Stomach smooth muscle (tissue), 2 donors: ENCODE measurements around the gene ALPK1.

Experiments used
- H3K27ac ChIP-seq: one replicate; pipeline ENCODE4 v1.7.0; 2013; ENCODE audit warnings: mild to moderate bottlenecking, low read length, inconsistent platforms
- H3K27me3 ChIP-seq, 2 donors: one replicate each; pipeline ENCODE4 v1.7.0; 2013; ENCODE audit warnings: low read length in 2 of 2; ENCODE audit not compliant: insufficient read depth in 2 of 2, control insufficient read depth in 1 of 2
- H3K36me3 ChIP-seq, 2 donors: one replicate each; pipeline ENCODE4 v1.7.0; 2013; ENCODE audit warnings: low read length in 2 of 2; ENCODE audit not compliant: control insufficient read depth in 2 of 2, insufficient read depth in 2 of 2
- H3K4me1 ChIP-seq: one replicate; pipeline ENCODE4 v1.7.0; 2013; ENCODE audit warnings: low read length; ENCODE audit not compliant: control insufficient read depth, insufficient read depth
- H3K4me3 ChIP-seq, 2 donors: one replicate each; pipeline ENCODE4 v1.7.0; 2013; ENCODE audit warnings: low read length in 2 of 2
- H3K9ac ChIP-seq, 2 donors: one replicate each; pipeline ENCODE4 v1.7.0; 2013; ENCODE audit warnings: low read length in 2 of 2, mild to moderate bottlenecking in 1 of 2
- H3K9me3 ChIP-seq, 2 donors: one replicate each; pipeline ENCODE4 v1.7.0; 2013; ENCODE audit warnings: low read length in 2 of 2; ENCODE audit not compliant: control insufficient read depth in 2 of 2
- donor health status: healthy.
- donor health status: Pancreatic carcinoma.

The ALPK1 gene

DNA sequence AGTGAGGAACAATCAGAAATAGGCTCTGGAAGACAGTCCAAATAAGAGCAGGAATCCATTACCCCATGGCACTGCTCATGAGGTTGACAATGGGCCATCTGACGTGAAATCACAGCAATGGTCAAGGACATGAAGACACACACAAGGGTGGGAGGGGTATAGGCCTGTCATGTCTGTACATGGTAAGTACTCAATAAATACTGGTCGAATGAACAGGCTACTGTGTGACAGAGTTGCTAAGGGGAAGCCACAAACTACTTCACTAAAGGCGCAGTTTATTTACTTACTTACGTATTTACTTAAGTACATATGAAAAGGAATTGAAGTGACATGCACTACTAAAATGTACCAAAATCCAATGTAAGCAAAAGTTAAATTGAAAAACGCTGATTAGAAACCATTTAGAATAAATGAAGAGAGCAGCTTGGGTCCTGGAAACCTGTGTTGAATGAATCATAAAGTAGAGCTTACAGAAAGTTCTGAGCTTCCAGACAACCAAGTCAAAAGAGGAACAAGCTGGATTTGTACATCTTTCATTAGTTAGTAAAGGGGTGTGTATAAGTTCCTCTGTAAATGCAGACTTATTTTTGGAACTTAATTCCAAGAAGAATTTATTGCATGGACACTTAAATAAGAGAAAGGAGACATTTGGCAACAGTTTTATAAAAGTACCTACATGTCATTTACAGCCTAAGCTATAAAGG, 32.7 kb downstream of the ALPK1 start:
- H3K4me1 ChIP-seq, result no peaks in the 10 kb centered on the region
- no peak overlapping the region for H3K27ac ChIP-seq
- H3K4me3 ChIP-seq, result no peak overlapping the region
- H3K36me3 ChIP-seq, result no peaks in the 10 kb centered on the region
- no peaks in the 10 kb centered on the region for H3K9me3 ChIP-seq
- H3K27me3 ChIP-seq, result no peaks in the 10 kb centered on the region
- no peak overlapping the region for H3K9ac ChIP-seq

DNA sequence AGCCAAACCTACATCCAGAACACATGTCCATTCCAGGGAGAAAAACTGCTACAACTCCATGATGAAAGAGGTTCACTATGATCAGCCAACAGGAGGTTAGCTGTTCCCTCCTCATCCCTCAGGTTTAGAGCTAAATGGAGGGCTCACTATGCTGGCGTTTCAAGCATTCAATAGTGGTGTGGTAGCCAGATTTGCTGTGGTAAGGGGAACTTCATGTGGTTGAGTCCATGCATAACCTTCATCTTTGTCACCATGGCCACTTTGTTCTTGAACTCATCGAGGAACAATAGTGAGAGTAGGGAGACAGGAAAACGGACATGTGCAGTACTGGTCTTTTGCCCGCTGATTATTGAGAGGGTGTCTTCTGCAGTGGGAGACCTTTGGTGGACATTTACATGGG, 33.8 kb downstream of the ALPK1 start:
- no peak overlapping the region for H3K27ac ChIP-seq
- H3K4me3 ChIP-seq, result no peak overlapping the region
- no peaks in the 10 kb centered on the region for H3K9me3 ChIP-seq
- H3K36me3 ChIP-seq, result no peaks in the 10 kb centered on the region
- no peaks in the 10 kb centered on the region for H3K27me3 ChIP-seq
- no peaks in the 10 kb centered on the region for H3K4me1 ChIP-seq
- H3K9ac ChIP-seq, result no peak overlapping the region

DNA sequence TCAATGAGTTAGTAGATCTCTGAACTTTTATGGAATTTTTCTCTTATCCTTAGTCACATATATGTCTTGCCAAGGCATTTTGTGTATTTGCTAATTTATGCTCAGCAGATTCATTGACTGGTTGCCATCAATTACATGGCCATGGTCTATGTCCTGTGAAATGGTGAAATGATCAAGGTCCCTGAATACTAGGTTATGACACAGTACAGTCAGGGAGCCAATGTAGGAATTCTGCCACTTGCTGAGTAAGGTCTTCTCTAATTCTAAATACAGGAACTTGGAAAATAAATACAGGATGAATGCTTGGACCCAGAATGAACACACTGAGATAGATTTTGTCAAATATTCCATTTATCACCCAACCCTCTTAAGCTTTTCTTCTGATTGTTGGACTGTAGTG, 35.2 kb downstream of the ALPK1 start:
- no peak overlapping the region for H3K9ac ChIP-seq
- H3K4me3 ChIP-seq, result no peak overlapping the region
- no peaks in the 10 kb centered on the region for H3K27me3 ChIP-seq
- H3K36me3 ChIP-seq, result no peaks in the 10 kb centered on the region
- no peaks in the 10 kb centered on the region for H3K4me1 ChIP-seq
- H3K27ac ChIP-seq, result no peak overlapping the region
- H3K9me3 ChIP-seq, result no peaks in the 10 kb centered on the region

DNA sequence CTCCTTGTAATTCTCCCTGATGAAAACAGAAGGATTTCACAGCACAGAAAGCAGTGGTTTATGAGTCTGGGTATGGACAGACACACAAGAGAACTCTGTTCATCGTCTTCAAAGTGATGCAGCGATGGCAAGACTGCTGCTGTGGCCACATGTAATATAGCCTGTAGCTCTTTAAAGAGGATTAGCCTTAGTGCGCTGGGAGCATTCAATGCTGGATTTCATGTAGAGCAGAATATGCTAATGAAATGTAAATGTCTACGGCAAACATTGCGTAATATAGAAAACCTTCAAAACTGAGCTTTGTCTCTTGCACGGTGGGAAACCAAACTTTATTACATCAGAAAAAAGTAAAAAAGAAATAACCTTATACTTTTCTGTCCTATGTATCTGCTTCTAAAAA, 42.9 kb downstream of the ALPK1 start:
- H3K36me3 ChIP-seq, result no peaks in the 10 kb centered on the region
- H3K27me3 ChIP-seq, result no peaks in the 10 kb centered on the region
- H3K27ac ChIP-seq, result no peak overlapping the region

DNA sequence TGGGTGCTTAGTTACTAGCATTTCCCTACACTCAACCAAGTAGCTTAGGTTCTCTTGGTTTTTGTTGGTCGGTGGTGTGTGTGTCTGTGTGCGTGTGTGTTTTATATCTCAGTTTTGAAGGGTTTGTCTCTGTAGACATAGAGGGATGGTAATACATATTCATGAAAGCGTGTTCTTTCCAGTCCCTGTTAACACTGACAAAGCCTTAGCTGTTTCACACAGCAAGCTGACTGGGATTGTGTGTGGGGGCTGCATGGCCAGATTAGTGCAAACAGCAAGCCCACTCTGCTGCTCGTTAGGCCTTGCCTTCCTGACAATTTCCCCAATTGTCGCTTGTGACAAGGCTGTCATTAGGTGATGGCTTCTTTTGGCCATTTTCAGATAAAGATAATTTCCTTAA, 43.9 kb downstream of the ALPK1 start:
- Histone ChIP-seq H3K4me1 (no peaks in the 10 kb centered on the region), H3K9ac (no peak overlapping the region), H3K4me3 (no peak overlapping the region)

More for the DNA sequence above, 42.9 kb downstream of the ALPK1 start:
- no peak overlapping the region for H3K9ac ChIP-seq
- no peaks in the 10 kb centered on the region for H3K9me3 ChIP-seq
- no peaks in the 10 kb centered on the region for H3K4me1 ChIP-seq
- H3K4me3 ChIP-seq, result no peak overlapping the region

DNA sequence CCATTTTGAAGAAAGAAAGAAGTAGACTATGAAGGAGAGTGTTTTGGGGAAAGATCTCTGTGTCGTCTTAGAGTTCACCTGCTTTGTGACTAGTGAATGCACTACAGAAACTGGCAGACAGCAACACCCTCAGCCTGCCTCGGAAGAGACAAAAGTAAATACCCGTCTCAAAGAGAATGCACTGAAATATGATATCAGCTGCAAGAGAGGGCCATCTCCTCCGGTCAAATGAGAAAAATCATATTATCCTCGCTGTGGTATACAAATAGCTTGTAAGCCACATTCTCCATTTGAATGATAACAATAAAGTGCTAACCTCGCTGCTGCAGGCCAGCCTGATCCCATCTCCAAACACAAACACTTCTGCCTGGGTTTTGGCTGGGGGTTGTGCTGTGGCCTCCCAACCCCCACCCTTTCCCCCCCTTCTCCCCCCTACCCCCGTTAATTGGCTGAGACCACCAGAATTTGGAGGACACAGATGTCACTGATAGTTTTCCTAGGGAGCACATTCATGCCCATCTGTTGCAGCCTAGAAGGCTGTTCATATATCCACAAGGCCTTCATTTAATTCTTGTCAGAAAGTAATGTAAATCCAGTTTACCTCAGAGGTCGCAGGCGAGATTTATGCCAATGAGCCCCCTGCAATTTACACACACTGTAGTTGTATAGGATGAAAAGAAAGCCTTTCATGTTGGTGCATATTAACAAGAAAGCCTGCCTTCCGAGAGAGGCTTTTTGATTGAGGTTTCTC, 46.3 kb downstream of the ALPK1 start:
- Histone ChIP-seq H3K27ac (no peak overlapping the region), H3K4me1 (no peaks in the 10 kb centered on the region), H3K9me3 (no peaks in the 10 kb centered on the region), H3K36me3 (no peaks in the 10 kb centered on the region), H3K27me3 (no peaks in the 10 kb centered on the region), H3K4me3 (no peak overlapping the region), H3K9ac (no peak overlapping the region)

More for the DNA sequence above, 43.9 kb downstream of the ALPK1 start:
- H3K36me3 ChIP-seq, result no peaks in the 10 kb centered on the region
- H3K27me3 ChIP-seq, result no peaks in the 10 kb centered on the region
- no peaks in the 10 kb centered on the region for H3K9me3 ChIP-seq
- no peak overlapping the region for H3K27ac ChIP-seq

DNA sequence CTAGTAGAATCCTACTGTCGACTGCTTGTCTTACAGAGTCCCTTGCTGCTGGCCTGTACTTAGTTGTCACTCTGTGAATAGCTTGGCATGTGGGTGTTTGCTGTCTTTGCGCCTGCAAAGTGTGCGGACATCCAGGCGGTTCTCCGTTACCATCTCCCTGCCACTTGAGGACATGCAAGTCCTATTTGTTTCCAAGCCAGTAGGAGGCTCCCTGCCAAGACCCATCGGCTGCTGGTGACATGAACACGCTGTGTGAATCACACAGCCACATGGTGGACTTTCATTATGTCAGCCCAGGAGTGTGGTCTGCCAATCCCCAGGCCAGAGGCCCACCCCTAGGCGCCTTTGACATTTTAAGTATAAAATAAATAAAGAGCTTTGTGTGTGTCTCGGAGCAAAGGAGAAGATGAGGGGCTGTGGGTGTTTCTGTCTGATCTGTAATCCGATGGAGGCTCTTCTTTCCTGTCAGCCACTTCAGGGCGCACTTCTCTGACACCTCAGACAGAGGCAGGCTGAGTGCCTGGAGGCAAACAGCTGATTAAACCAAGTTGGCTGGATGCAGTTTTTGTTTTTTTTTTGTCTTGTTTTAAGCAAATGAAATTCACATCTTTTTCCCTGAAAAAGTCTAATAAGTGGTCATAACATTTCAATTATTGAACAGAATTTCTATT, 51.5 kb downstream of the ALPK1 start:
- H3K27me3 ChIP-seq, result no peaks in the 10 kb centered on the region
- H3K4me1 ChIP-seq, result no peaks in the 10 kb centered on the region
- H3K4me3 ChIP-seq, result no peak overlapping the region
- H3K9ac ChIP-seq, result no peak overlapping the region
- H3K36me3 ChIP-seq, result no peaks in the 10 kb centered on the region
- H3K9me3 ChIP-seq, result no peaks in the 10 kb centered on the region
- H3K27ac ChIP-seq, result no peak overlapping the region

DNA sequence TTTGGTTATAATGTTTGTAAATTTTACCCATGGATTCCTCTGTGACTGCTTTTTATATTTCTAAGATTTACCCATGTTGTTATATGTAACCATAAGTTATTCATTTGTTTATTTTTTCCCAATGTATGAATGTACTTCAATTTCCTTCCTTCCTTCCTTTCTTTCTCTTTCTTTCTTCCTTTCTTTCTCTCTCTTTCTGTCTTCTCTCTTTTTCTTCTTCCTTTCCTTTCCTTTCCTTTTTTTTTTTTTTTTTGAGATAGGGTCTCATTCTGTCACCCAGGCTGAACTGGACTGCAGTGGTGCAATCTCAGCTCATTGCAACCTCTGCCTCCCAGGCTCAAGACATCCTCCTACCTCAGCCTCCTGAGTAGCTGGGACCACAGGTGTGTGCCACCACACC, 55.6 kb downstream of the ALPK1 start:
- no peaks in the 10 kb centered on the region for H3K4me1 ChIP-seq
- no peak overlapping the region for H3K9ac ChIP-seq
- H3K36me3 ChIP-seq, result no peaks in the 10 kb centered on the region
- H3K4me3 ChIP-seq, result no peak overlapping the region
- no peaks in the 10 kb centered on the region for H3K27me3 ChIP-seq
- no peak overlapping the region for H3K27ac ChIP-seq
- no peaks in the 10 kb centered on the region for H3K9me3 ChIP-seq

DNA sequence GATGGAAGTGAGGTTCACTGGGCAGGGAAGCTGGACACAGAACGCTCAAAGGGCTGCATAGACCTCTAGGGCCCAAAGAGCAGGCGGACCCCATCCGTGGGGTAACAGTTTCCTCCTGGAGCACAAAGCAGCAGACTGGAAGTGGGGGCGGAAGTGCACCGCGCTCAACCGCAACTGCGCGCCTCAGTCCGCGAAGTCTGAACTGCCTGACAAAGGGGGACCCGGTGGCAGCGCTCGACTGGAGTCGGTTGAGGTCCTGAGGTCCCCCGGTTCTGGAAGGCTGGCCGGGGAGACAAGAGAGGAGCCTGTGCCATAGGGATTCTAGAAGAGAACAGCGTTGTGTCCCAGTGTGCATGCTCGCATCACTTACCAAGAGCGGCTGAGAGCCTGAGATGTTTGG, 58.5 kb downstream of the ALPK1 start:
- H3K4me1 ChIP-seq, result no peaks in the 10 kb centered on the region
- H3K36me3 ChIP-seq, result no peaks in the 10 kb centered on the region
- no peaks in the 10 kb centered on the region for H3K27me3 ChIP-seq
- no peaks in the 10 kb centered on the region for H3K9me3 ChIP-seq
- no peak overlapping the region for H3K27ac ChIP-seq
- H3K4me3 ChIP-seq, result no peak overlapping the region
- H3K9ac ChIP-seq, result no peak overlapping the region

DNA sequence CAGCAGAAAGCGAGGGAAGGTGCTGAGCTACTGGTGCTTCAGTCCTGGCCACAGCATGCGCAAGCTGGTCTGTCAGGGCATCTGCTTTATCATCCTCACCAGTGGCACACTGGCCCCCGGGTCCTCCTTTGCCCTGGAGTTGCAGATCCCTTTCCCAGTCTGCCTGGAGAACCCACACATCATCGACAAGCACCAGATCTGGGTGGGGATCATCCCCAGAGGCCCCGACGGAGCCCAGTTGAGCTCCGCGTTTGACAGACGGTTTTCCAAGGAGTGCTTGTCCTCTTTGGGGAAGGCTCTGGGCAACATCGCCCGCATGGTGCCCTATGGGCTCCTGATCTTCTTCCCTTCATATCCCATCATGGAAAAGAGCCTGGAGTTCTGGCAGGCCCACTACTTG, 60.3 kb downstream of the ALPK1 start:
- Histone ChIP-seq H3K27me3 (no peaks in the 10 kb centered on the region), H3K4me1 (no peaks in the 10 kb centered on the region), H3K9me3 (no peaks in the 10 kb centered on the region), H3K4me3 (no peak overlapping the region), H3K9ac (no peak overlapping the region), H3K27ac (no peak overlapping the region), H3K36me3 (no peaks in the 10 kb centered on the region)

DNA sequence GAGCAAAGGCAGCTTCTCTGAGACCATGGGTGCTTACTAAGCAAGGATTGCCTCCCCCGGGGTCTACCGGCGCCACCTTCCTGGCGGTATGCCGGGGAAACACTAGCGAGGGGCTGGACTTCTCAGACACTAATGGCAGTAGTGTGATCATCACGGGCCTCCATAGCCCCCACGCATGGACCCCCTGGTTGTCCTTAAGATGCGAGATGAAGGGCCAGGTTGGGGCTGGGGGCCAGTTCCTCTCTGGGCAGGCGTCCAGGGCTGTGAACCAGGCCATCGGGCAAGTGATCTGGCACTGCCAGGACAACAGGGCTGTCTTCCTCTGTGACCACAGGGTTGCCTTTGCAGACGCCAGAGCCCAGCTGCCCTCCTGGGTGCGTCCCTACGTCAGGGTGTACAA, 60.7 kb downstream of the ALPK1 start:
- Histone ChIP-seq H3K4me3 (no peak overlapping the region), H3K4me1 (no peaks in the 10 kb centered on the region), H3K27ac (no peak overlapping the region), H3K9me3 (no peaks in the 10 kb centered on the region), H3K36me3 (no peaks in the 10 kb centered on the region), H3K9ac (no peak overlapping the region), H3K27me3 (no peaks in the 10 kb centered on the region)
